Vagina (tissue), 2 donors: Measurements from ENCODE around the gene TGIF1.

Source experiments
- CTCF ChIP-seq, 3 experiments: fragments of 450-650 bp in 2 of 3; fragments of 200-600 bp in 1 of 3; sonication (generic) in 1 of 3; IDR thresholded peaks; one replicate each; pipeline ENCODE4 v1.5.1; 2017 to 2019; ENCODE audit warnings: antibody characterized with exemption in 3 of 3, mild to moderate bottlenecking in 2 of 3, moderate library complexity in 2 of 3
- POLR2A ChIP-seq, 2 donors: fragments of 450-650 bp; IDR thresholded peaks; one replicate each; pipeline ENCODE4 v1.6.1; 2017; ENCODE audit warnings: antibody characterized with exemption in 2 of 2, mild to moderate bottlenecking in 2 of 2, moderate library complexity in 2 of 2

- TF ChIP-seq CTCF (IDR thresholded peaks at IDR 0.05) (no peak), POLR2A (IDR thresholded peaks at IDR 0.05) (no peak)
Observed at GRCh38 chr18:3402982-3403451, 47.0 kb upstream of the TGIF1 start.
